AG04449 (cell line): Measurements from ENCODE around the gene CUL1.

Source experiments
- CTCF ChIA-PET: fragments of 350-600 bp; formaldehyde crosslinking; extraction: SDS; loops from one replicate; lab custom pipeline; 2021; ENCODE audit warnings: antibody characterized with exemption; lab: Yijun Ruan, JAX
- POLR2A ChIA-PET: fragments of 400-600, 350-600 bp; formaldehyde crosslinking; extraction: SDS; loops from one replicate; lab custom pipeline; 2020; ENCODE audit warnings: antibody characterized with exemption, inconsistent platforms; lab: Yijun Ruan, JAX
- DNase-seq: peaks from one replicate; pipeline ENCODE4 v3.0.0-alpha.2; 2010; ENCODE audit warnings: low read depth, low spot score
- H3K4me3 ChIP-seq: 2 replicates; pipeline ENCODE4 v1.5.1; 2011; ENCODE audit warnings: low read depth, mild to moderate bottlenecking, control low read depth, low read length
- CTCF ChIP-seq: IDR thresholded peaks from one replicate; pipeline ENCODE4 v1.5.1; 2011; ENCODE audit warnings: mild to moderate bottlenecking, moderate library complexity, low read length, control low read depth, inconsistent platforms; ENCODE audit not compliant: insufficient read depth; ENCODE audit errors: missing control alignments

CUL1 gene

GRCh38 chr7:148783801-148784527, 85.3 kb downstream of the CUL1 start:
- CTCF ChIA-PET: no interaction called here
- POLR2A ChIA-PET: no interaction called here
- no peak overlapping the region for H3K4me3 ChIP-seq
- TF ChIP-seq CTCF: no peak
- no peak for DNase-seq

GRCh38 chr7:148787571-148788295, 89.0 kb downstream of the CUL1 start:
- no peak for TF ChIP-seq CTCF
- CTCF ChIA-PET: interaction anchor here (2.0 kb wide), 1 partner anchor 13 kb away, joined by 5 read pairs; no protein-coding TSS in a partner anchor
- DNase-seq: no peak
- H3K4me3 ChIP-seq: no peak overlapping the region
- POLR2A ChIA-PET: interaction anchor here (0.6 kb wide), 1 partner anchor 9 kb away, joined by 3 read pairs; no protein-coding TSS in a partner anchor

- DNase-seq: no peak
- no peak for TF ChIP-seq CTCF
- H3K4me3 ChIP-seq: no peak overlapping the region
- CTCF ChIA-PET: no interaction called here
- POLR2A ChIA-PET: no interaction called here
Measured at GRCh38 chr7:148789220-148789619, 90.5 kb downstream of the CUL1 start.

GRCh38 chr7:148790131-148790726, 91.5 kb downstream of the CUL1 start:
- POLR2A ChIA-PET: no interaction called here
- DNase-seq: no peak
- TF ChIP-seq CTCF: no peak
- H3K4me3 ChIP-seq: no peak overlapping the region
- CTCF ChIA-PET: interaction anchor here (1.9 kb wide), 1 partner anchor 16 kb away, joined by 5 read pairs; no protein-coding TSS in a partner anchor

GRCh38 chr7:148790850-148791249, 92.1 kb downstream of the CUL1 start:
- CTCF ChIA-PET: interaction anchor here (1.9 kb wide), 1 partner anchor 16 kb away, joined by 5 read pairs; no protein-coding TSS in a partner anchor
- DNase-seq: no peak
- no peak overlapping the region for H3K4me3 ChIP-seq
- POLR2A ChIA-PET: no interaction called here
- no peak for TF ChIP-seq CTCF

- ChIA-PET POLR2A (no interaction called here), CTCF (interaction anchor here (1.9 kb wide), 1 partner anchor 17 kb away, joined by 5 read pairs; no protein-coding TSS in a partner anchor)
Measured at GRCh38 chr7:148791546-148791945, 92.8 kb downstream of the CUL1 start.

More at GRCh38 chr7:148791546-148791945, 92.8 kb downstream of the CUL1 start:
- no peak for TF ChIP-seq CTCF
- H3K4me3 ChIP-seq: no peak overlapping the region
- no peak for DNase-seq
